NCI-H2107 treated with DMSO at 0.1 percent for 48 hours (cell line): Measurements from ENCODE around the gene DSTYK.

Source experiments
- DNase-seq: peaks from one replicate; lab custom pipeline; 2025; ENCODE audit not compliant: unreplicated experiment; lab: John Stamatoyannopoulos, UW

Gene DSTYK

GRCh38 chr1:205211169-205211838 is at the start of gene DSTYK:
Gene DSTYK (minus strand): TSS chr1:205211702. CDS start chr1:205211535, 167 bp downstream.
- peak; percentile 94 for DNase-seq

GRCh38 chr1:205259998-205260397 is 48.5 kb upstream of the DSTYK start:
- no peak for DNase-seq

- DNase-seq, result peak; percentile 72
These were observed 47.9 kb upstream of the DSTYK start for GRCh38 chr1:205259324-205259832.

- DNase-seq, result no peak
These were observed 47.2 kb upstream of the DSTYK start for GRCh38 chr1:205258719-205259118.

- no peak for DNase-seq
These were observed 46.8 kb upstream of the DSTYK start for GRCh38 chr1:205258261-205258691.

GRCh38 chr1:205257735-205258134 is 46.2 kb upstream of the DSTYK start:
- DNase-seq, result no peak

GRCh38 chr1:205256951-205257625 is 45.6 kb upstream of the DSTYK start:
- no peak for DNase-seq

GRCh38 chr1:205255941-205256780 is 44.7 kb upstream of the DSTYK start:
- peak; percentile 83 for DNase-seq

GRCh38 chr1:205251576-205251975 is 40.1 kb upstream of the DSTYK start:
- DNase-seq, result no peak

- DNase-seq, result peak; percentile 58
These were observed 39.2 kb upstream of the DSTYK start for GRCh38 chr1:205250699-205251098.

GRCh38 chr1:205249651-205250050 is 38.1 kb upstream of the DSTYK start:
- no peak for DNase-seq

GRCh38 chr1:205248793-205249601 is 37.5 kb upstream of the DSTYK start:
- no peak for DNase-seq

GRCh38 chr1:205247130-205247921 is 35.8 kb upstream of the DSTYK start:
- peak; percentile 77 for DNase-seq

- DNase-seq, result no peak
These were observed 35.0 kb upstream of the DSTYK start for GRCh38 chr1:205246351-205247119.

GRCh38 chr1:205245096-205245495 is 33.6 kb upstream of the DSTYK start:
- DNase-seq, result no peak

- no peak for DNase-seq
These were observed 32.9 kb upstream of the DSTYK start for GRCh38 chr1:205244384-205244783.

GRCh38 chr1:205243350-205244191 is 32.1 kb upstream of the DSTYK start:
- no peak for DNase-seq

- DNase-seq, result no peak
These were observed 30.0 kb upstream of the DSTYK start for GRCh38 chr1:205241366-205242030.
